ENCODE data around the gene CTNNA2. TPM values are rescaled to one million over a fixed set of nuclear protein-coding genes. Genes with fewer than 3 reads are reported as not detected.
A peak's percentile ranks its signal among the peaks of the same experiment; 100 is the strongest.

CTNNA2 gene
- total RNA-seq, 1 donor from 2014 or later = 182 TPM

- FAIRE-seq (no peak), DNase-seq (ENCODE audit: low spot score in 2 of 2) (no peak)
These were observed 894.5 kb downstream of the CTNNA2 start for GRCh38 chr2:80407377-80407776.

- FAIRE-seq (no peak), DNase-seq (ENCODE audit: low spot score in 2 of 2) (no peak)
These were observed 897.5 kb downstream of the CTNNA2 start for GRCh38 chr2:80410346-80410745.

GRCh38 chr2:80413136-80413535, 900.3 kb downstream of the CTNNA2 start:
- FAIRE-seq = no peak

GRCh38 chr2:80417737-80418136, 904.9 kb downstream of the CTNNA2 start:
- FAIRE-seq = no peak
- DNase-seq (ENCODE audit: low spot score in 2 of 2) = no peak

More at GRCh38 chr2:80413136-80413535, 900.3 kb downstream of the CTNNA2 start:
- DNase-seq (ENCODE audit: low spot score in 2 of 2) = no peak

- no peak for FAIRE-seq
- DNase-seq (ENCODE audit: low spot score in 2 of 2) = no peak
These were observed 907.8 kb downstream of the CTNNA2 start for GRCh38 chr2:80420530-80421208.

GRCh38 chr2:80429251-80429650, 916.4 kb downstream of the CTNNA2 start:
- DNase-seq (ENCODE audit: low spot score in 2 of 2) (no peak), FAIRE-seq (no peak)

- FAIRE-seq (no peak), DNase-seq (ENCODE audit: low spot score in 2 of 2) (no peak)
These were observed 925.1 kb downstream of the CTNNA2 start for GRCh38 chr2:80437959-80438358.

- DNase-seq (ENCODE audit: low spot score in 2 of 2) (no peak), FAIRE-seq (no peak)
These were observed 925.8 kb downstream of the CTNNA2 start for GRCh38 chr2:80438686-80439085.

- FAIRE-seq = no peak
- peak; percentile 10 to 24 for DNase-seq (ENCODE audit: low spot score in 2 of 2)
These were observed 941.8 kb downstream of the CTNNA2 start for GRCh38 chr2:80454628-80455027.

- DNase-seq (ENCODE audit: low spot score in 2 of 2) (no peak), FAIRE-seq (no peak)
These were observed 946.2 kb downstream of the CTNNA2 start for GRCh38 chr2:80459028-80459427.

- no peak for FAIRE-seq
- DNase-seq (ENCODE audit: low spot score in 2 of 2) = no peak
These were observed 948.8 kb downstream of the CTNNA2 start for GRCh38 chr2:80461505-80462197.

- FAIRE-seq = no peak
- DNase-seq (ENCODE audit: low spot score in 2 of 2) = no peak
These were observed 949.8 kb downstream of the CTNNA2 start for GRCh38 chr2:80462654-80463053.

- FAIRE-seq (no peak), DNase-seq (ENCODE audit: low spot score in 2 of 2) (no peak)
These were observed 951.4 kb downstream of the CTNNA2 start for GRCh38 chr2:80464275-80464674.

- FAIRE-seq (no peak), DNase-seq (ENCODE audit: low spot score in 2 of 2) (no peak)
These were observed 954.5 kb downstream of the CTNNA2 start for GRCh38 chr2:80467262-80467811.

GRCh38 chr2:80469428-80469827, 956.6 kb downstream of the CTNNA2 start:
- no peak for DNase-seq (ENCODE audit: low spot score in 2 of 2)
- FAIRE-seq = no peak

GRCh38 chr2:80473069-80473468, 960.2 kb downstream of the CTNNA2 start:
- no peak for DNase-seq (ENCODE audit: low spot score in 2 of 2)
- FAIRE-seq = no peak

- DNase-seq (ENCODE audit: low spot score in 2 of 2) (no peak), FAIRE-seq (no peak)
These were observed 960.9 kb downstream of the CTNNA2 start for GRCh38 chr2:80473796-80474195.

- FAIRE-seq (no peak), DNase-seq (ENCODE audit: low spot score in 2 of 2) (no peak)
These were observed 963.1 kb downstream of the CTNNA2 start for GRCh38 chr2:80475970-80476369.

- FAIRE-seq (no peak), DNase-seq (ENCODE audit: low spot score in 2 of 2) (no peak)
These were observed 963.8 kb downstream of the CTNNA2 start for GRCh38 chr2:80476535-80477117.

- FAIRE-seq (no peak), DNase-seq (ENCODE audit: low spot score in 2 of 2) (no peak)
These were observed 969.4 kb downstream of the CTNNA2 start for GRCh38 chr2:80482276-80482675.

GRCh38 chr2:80489717-80490116, 976.9 kb downstream of the CTNNA2 start:
- DNase-seq (ENCODE audit: low spot score in 2 of 2) = no peak
- no peak for FAIRE-seq

Data from frontal cortex (tissue), 4 donors.